ENCODE results near the gene KISS1. TPM values are rescaled to one million over a fixed set of nuclear protein-coding genes. Genes with fewer than 3 reads are reported as not detected.

KISS1 gene
- total RNA-seq, 6 experiments from 2014 or later: 0.51 to 1.1 (median 0.72) TPM; not detected in 3

- ATAC-seq (no peak), DNase-seq (no peak)
- no peak for TF ChIP-seq POLR2A (IDR thresholded peaks at IDR 0.05)
- TF ChIP-seq CTCF (IDR thresholded peaks at IDR 0.05): no peak
- H3K36me3 ChIP-seq: no peaks in the 10 kb centered on the region
- H3K27ac ChIP-seq: no peak overlapping the region
- intact Hi-C loops (cut with DNase I): no loop called here
- H3K27me3 ChIP-seq: no peaks in the 10 kb centered on the region
- no peaks in the 10 kb centered on the region for H3K9me3 ChIP-seq
- no peak overlapping the region for H3K4me3 ChIP-seq
- 70% methylated on average over 6 of the region's 6 CpGs for WGBS (ENCODE audit: insufficient coverage, low coverage, low lambda C conversion rate, missing lambda C conversion rate)
- no peaks in the 10 kb centered on the region for H3K4me1 ChIP-seq
Measured at GRCh38 chr1:204180133-204180532, 16.2 kb downstream of the KISS1 start.

DNA sequence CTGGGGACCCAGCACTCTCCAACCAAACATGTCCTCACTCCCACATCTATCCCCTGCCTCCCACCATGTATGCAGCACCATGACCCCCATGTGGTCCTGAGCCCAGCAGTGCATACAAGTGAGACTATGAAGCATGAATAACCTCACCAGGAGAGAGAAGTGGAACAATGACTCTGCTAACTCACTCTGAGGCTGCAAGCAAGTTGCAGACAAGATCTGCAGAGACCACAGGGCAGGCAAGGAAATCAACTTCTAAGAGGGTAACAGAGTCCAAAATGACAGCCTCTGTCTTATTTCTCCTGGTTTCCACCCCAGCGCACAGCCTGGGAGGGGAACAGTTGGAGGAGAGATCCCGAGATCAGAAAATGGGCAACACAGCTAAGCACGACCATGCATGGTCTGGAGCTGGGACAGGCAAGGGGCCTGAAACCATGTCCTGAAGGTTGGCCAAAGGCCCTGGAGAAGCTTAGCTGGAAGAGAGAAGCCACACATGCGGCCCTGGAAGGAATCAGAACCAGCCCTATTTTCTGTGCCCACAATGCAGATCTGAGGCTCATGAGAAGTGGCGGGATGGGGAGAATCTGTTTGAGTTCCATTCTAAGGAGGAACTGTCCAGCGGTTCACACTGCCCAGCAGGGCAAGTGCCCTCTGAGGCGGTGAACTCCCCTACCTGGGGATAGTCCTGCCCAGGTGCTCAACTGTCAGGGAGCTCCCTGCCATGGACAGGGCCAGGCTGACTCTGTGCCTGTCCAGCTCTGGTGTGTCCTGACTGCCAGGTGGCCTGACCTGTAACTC, 17.6 kb downstream of the KISS1 start:
- Histone ChIP-seq H3K4me1 (no peaks in the 10 kb centered on the region), H3K27me3 (no peaks in the 10 kb centered on the region), H3K9me3 (no peaks in the 10 kb centered on the region), H3K36me3 (no peaks in the 10 kb centered on the region), H3K4me3 (no peak overlapping the region), H3K27ac (no peak overlapping the region)
- no peak for TF ChIP-seq CTCF (IDR thresholded peaks at IDR 0.05)
- TF ChIP-seq POLR2A (IDR thresholded peaks at IDR 0.05): no peak
- no peak for DNase-seq
- 90% methylated on average over 2 of the region's 7 CpGs for WGBS (ENCODE audit: insufficient coverage, low coverage, low lambda C conversion rate, missing lambda C conversion rate)
- intact Hi-C loops (cut with DNase I): no loop called here
- ATAC-seq: peak in 1 of 4 donors; percentile 38

DNA sequence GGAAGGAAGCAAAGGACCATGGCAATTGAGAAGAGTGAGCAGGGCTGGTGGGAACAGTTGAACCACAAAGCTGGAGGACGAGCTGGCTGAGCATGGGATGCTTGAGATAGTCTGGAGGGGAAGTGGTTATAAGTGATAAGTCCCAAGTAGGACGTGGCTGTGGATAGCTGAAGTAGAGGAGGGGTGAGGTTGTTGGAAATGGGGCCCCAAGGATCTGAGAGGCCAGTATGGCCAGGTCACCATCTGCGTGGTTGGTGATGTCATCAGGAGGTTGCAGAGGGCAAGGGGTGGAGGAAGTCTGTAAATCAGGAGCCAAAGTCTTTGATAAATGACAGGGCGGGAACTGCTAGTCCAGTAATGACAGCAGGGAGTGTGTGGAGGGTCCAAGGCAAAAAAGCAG, 19.2 kb downstream of the KISS1 start:
- no peak overlapping the region for H3K4me3 ChIP-seq
- no peaks in the 10 kb centered on the region for H3K27me3 ChIP-seq
- H3K36me3 ChIP-seq: no peaks in the 10 kb centered on the region
- ATAC-seq: no peak
- no peaks in the 10 kb centered on the region for H3K9me3 ChIP-seq
- DNase-seq: no peak
- H3K27ac ChIP-seq: no peak overlapping the region
- H3K4me1 ChIP-seq: peaks cover 0 to 1% (median 0%) of the 10 kb centered on the region in 4 donors
- intact Hi-C loops (cut with DNase I): no loop called here
- TF ChIP-seq CTCF (IDR thresholded peaks at IDR 0.05) (no peak), POLR2A (IDR thresholded peaks at IDR 0.05) (no peak)
- 40% methylated on average over 4 of the region's 4 CpGs for WGBS (ENCODE audit: insufficient coverage, low coverage, low lambda C conversion rate, missing lambda C conversion rate)

DNA sequence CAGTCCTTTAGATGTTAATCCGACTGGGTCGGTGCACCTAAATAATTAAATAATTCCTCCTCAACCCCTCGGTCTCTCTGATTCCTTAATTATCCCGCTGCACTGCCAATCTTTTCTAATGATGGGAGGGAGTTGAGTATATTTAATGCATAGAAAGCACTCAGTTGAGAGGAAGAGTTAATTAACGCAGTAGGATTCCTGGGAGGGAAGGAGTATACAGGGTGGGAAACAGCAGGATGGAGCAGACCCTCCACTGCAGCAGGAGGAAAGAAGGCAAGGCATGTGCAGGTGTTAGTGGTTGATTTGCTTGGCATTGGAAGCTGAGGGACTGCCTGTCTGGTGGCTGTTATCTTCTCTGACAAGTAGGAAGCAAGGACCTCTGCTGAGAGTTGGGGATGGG, 20.2 kb downstream of the KISS1 start:
- Histone ChIP-seq H3K4me1 (peaks cover 0 to 9% (median 0%) of the 10 kb centered on the region in 4 donors), H3K4me3 (no peak overlapping the region), H3K36me3 (no peaks in the 10 kb centered on the region), H3K27ac (no peak overlapping the region), H3K27me3 (no peaks in the 10 kb centered on the region), H3K9me3 (no peaks in the 10 kb centered on the region)
- TF ChIP-seq CTCF (IDR thresholded peaks at IDR 0.05) (no peak), POLR2A (IDR thresholded peaks at IDR 0.05) (no peak)
- no peak for ATAC-seq
- intact Hi-C loops (cut with DNase I): no loop called here
- no peak for DNase-seq
- WGBS (ENCODE audit: insufficient coverage, low coverage, low lambda C conversion rate, missing lambda C conversion rate): 80% methylated on average over 5 of the region's 5 CpGs

All from right lobe of liver (tissue), 6 donors.